HG02885 (cell line): ENCODE data around the gene BICRA.
"Not testable (repeated sequence)": the region's sequence is repeated elsewhere in the genome, so short reads cannot be mapped to it uniquely, and the experiment has no call there.

Experiments used
- ATAC-seq: cut with Tn5 transposase; IDR thresholded peaks from one replicate; pipeline ENCODE4 v1.9.1; 2021; ENCODE audit warnings: mild to moderate bottlenecking; ENCODE audit not compliant: unreplicated experiment, poor library complexity

The BICRA gene

GRCh38 chr19:47704656-47705055, 95.7 kb downstream of the BICRA start:
- no peak for ATAC-seq

DNA sequence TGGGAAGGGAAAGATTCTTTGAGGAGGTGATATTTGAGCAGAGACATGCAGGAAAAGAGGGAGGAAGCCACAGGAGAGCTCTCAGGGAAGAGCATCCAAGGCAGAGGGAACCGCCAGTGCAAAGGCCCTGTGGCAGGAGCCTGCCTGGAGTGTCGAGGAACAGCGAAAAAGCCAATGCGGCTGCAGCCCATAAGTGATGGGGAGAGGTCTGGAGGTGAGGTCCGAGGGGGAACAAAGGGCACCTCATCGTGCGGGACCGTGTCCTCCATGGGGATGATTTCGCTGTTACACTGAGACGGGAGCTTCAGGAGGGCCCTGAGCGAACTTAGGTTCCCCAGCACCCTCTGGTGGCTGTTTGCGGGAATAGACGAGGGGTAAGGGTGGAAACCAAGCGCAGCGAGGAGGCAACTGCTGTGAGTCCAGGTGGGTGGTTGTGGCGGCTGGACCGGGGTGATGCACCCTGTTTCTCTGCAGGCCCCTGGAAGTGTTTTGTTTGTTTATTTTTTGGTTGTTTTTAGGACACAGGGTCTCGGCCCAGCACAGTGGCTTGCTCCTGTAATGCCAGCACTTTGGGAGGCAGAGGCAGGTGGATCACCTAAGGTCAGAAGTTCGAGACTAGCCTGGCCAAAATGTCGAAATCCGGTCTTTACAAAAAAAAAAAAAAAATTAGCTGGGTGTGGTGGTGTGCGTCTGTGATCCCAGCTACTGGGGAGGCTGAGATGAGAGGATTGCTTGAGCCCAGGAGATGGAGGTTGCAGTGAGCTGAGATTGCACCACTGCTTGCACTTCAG, 98.4 kb downstream of the BICRA start:
- ATAC-seq: no peak

GRCh38 chr19:47711652-47712242, 102.8 kb downstream of the BICRA start:
- ATAC-seq: no peak

- no peak for ATAC-seq
Observed at GRCh38 chr19:47713046-47714021, 104.4 kb downstream of the BICRA start, which contains the start of gene EHD2. EHD2 (plus strand) TSS chr19:47713422; CDS start chr19:47716613, 3,191 bp downstream.

GRCh38 chr19:47714339-47714738, 105.4 kb downstream of the BICRA start:
- no peak for ATAC-seq

DNA sequence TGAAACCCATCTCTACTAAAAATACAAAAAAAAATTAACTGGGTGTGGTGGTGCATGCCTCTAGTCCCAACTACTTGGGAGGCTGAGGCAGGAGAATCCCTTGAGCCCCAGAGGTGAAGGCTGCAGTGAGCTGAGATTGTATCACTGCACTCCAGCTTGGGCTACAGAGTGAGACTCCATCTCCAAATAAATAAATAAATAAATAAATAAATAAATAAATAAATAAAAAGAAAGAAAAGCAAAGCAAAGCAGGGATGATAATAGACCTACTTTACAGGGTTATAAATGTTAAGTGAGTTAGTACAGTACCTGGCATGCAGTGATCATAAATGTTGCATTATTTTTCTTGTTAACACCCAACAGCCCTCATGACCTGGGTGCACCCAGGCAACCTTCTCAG, 105.9 kb downstream of the BICRA start:
- not testable (repeated sequence) for ATAC-seq

GRCh38 chr19:47716270-47716937, 107.5 kb downstream of the BICRA start:
- ATAC-seq: no peak

- ATAC-seq: not testable (repeated sequence)
Observed at GRCh38 chr19:47718415-47719046, 109.6 kb downstream of the BICRA start.

- ATAC-seq: no peak
Observed at GRCh38 chr19:47719047-47719859, 110.3 kb downstream of the BICRA start.

DNA sequence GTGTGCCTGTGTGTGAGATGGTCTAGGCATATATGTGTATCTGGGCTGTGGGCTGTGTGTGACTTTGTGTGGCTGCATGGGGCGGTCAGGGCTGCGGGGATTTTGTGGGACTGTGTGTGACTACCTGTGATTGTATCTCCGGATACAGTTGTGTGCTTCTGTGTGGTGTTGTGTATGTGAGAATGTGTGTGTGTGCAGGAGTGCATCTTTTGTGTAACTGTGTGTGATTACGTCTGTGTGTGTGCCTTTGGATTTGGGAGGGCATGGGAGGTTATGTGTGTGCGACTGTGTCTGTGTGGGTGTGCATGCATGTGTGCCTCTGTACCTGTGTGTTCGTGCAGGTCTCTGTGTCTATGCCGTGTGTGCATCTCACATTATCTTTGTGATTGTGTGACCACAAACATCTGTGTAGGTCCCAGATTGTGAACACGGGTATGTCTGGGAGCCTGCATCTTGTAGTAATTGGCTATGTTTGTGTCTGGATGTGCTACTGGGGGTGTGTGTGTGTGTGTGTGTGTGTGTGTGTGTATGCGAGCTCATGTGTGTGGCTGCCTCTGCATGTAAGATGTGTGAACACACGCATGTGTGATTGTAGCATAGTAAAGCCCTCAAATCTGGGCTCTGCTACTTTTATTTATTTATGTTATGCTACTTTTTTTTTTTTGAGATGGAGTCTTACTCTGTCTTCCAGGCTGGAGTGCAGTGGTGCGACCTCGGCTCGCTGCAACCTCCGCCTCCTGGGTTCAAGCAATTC, 111.9 kb downstream of the BICRA start:
- ATAC-seq: no peak

DNA sequence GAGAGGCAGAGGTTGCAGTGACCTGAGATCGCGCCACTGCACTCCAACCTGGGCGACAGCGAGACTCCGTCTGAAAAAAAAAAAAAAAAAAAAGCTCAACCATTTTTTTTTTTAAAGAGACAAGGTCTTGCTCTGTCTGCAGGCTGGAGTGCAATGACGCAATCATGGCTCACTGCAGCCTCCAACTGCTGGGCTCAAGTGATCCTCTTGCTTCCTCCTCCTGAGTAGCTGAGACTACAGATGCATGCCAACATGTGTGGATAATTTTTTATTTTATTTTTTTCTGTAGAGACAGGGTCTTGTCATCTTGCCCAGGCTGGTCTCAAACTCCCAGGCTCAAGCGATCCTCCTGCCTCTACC, 114.6 kb downstream of the BICRA start:
- no peak for ATAC-seq

- no peak for ATAC-seq
Observed at GRCh38 chr19:47725759-47726401, 116.9 kb downstream of the BICRA start.

DNA sequence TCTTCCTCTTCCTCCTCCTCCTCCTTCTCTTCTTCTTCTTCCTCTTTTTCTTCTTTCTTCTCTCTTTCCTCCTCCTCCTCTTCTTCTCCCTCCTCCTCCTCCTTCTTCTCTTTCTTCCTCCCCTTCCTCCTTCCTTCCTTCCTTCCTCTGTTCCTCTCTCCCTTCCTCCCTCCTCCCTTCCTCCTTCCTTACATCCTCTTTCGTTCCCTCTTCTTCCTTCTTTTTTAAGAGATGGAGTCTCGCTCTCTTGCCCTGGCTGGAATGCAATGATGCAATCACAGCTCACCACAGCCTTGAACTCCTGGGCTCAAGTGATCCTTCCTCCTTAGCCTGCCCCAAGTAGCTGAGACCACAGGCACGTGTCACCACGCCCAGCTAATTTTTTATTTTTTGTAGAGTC, 117.5 kb downstream of the BICRA start:
- ATAC-seq: no peak

- not testable (repeated sequence) for ATAC-seq
Observed at GRCh38 chr19:47728295-47728694, 119.4 kb downstream of the BICRA start.

GRCh38 chr19:47729468-47729798, 120.5 kb downstream of the BICRA start:
- ATAC-seq: no peak

GRCh38 chr19:47729799-47730520, 121.0 kb downstream of the BICRA start:
- ATAC-seq: no peak

GRCh38 chr19:47730521-47730889, 121.6 kb downstream of the BICRA start:
- no peak for ATAC-seq
